Measurements from ENCODE around the gene PON3. TPM values are rescaled to one million over a fixed set of nuclear protein-coding genes. Genes with fewer than 3 reads are reported as not detected.

PON3 gene
- total and polyA plus RNA-seq, 2 of the 8 experiments (the other 6 are each of a cell fraction or from before 2014, with no cell fraction given) = not detected

DNA sequence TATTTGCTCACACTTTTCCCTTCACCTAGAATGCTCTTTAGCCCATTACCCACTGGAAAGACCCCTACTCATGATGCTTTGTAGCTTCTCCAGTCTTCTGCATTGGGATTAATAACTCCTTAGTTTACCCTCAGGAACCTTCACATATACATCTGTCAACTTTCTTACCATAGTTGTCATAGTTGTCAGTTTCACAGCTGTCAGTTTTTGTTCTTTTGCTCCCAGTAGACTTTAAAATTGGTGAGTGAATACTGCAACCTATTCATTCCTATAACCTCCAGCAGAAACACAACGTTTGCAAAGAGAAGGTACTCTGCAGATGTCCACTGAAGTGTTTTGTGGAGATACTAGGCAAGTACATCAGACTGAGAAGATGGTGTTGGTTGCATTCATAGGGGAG is 74.5 kb downstream of the PON3 start (continued):
- no peak for TF ChIP-seq CHD1 (IDR thresholded peaks at IDR 0.05; ENCODE audit: low read depth, low read length)
- TF ChIP-seq, protein P1, sequence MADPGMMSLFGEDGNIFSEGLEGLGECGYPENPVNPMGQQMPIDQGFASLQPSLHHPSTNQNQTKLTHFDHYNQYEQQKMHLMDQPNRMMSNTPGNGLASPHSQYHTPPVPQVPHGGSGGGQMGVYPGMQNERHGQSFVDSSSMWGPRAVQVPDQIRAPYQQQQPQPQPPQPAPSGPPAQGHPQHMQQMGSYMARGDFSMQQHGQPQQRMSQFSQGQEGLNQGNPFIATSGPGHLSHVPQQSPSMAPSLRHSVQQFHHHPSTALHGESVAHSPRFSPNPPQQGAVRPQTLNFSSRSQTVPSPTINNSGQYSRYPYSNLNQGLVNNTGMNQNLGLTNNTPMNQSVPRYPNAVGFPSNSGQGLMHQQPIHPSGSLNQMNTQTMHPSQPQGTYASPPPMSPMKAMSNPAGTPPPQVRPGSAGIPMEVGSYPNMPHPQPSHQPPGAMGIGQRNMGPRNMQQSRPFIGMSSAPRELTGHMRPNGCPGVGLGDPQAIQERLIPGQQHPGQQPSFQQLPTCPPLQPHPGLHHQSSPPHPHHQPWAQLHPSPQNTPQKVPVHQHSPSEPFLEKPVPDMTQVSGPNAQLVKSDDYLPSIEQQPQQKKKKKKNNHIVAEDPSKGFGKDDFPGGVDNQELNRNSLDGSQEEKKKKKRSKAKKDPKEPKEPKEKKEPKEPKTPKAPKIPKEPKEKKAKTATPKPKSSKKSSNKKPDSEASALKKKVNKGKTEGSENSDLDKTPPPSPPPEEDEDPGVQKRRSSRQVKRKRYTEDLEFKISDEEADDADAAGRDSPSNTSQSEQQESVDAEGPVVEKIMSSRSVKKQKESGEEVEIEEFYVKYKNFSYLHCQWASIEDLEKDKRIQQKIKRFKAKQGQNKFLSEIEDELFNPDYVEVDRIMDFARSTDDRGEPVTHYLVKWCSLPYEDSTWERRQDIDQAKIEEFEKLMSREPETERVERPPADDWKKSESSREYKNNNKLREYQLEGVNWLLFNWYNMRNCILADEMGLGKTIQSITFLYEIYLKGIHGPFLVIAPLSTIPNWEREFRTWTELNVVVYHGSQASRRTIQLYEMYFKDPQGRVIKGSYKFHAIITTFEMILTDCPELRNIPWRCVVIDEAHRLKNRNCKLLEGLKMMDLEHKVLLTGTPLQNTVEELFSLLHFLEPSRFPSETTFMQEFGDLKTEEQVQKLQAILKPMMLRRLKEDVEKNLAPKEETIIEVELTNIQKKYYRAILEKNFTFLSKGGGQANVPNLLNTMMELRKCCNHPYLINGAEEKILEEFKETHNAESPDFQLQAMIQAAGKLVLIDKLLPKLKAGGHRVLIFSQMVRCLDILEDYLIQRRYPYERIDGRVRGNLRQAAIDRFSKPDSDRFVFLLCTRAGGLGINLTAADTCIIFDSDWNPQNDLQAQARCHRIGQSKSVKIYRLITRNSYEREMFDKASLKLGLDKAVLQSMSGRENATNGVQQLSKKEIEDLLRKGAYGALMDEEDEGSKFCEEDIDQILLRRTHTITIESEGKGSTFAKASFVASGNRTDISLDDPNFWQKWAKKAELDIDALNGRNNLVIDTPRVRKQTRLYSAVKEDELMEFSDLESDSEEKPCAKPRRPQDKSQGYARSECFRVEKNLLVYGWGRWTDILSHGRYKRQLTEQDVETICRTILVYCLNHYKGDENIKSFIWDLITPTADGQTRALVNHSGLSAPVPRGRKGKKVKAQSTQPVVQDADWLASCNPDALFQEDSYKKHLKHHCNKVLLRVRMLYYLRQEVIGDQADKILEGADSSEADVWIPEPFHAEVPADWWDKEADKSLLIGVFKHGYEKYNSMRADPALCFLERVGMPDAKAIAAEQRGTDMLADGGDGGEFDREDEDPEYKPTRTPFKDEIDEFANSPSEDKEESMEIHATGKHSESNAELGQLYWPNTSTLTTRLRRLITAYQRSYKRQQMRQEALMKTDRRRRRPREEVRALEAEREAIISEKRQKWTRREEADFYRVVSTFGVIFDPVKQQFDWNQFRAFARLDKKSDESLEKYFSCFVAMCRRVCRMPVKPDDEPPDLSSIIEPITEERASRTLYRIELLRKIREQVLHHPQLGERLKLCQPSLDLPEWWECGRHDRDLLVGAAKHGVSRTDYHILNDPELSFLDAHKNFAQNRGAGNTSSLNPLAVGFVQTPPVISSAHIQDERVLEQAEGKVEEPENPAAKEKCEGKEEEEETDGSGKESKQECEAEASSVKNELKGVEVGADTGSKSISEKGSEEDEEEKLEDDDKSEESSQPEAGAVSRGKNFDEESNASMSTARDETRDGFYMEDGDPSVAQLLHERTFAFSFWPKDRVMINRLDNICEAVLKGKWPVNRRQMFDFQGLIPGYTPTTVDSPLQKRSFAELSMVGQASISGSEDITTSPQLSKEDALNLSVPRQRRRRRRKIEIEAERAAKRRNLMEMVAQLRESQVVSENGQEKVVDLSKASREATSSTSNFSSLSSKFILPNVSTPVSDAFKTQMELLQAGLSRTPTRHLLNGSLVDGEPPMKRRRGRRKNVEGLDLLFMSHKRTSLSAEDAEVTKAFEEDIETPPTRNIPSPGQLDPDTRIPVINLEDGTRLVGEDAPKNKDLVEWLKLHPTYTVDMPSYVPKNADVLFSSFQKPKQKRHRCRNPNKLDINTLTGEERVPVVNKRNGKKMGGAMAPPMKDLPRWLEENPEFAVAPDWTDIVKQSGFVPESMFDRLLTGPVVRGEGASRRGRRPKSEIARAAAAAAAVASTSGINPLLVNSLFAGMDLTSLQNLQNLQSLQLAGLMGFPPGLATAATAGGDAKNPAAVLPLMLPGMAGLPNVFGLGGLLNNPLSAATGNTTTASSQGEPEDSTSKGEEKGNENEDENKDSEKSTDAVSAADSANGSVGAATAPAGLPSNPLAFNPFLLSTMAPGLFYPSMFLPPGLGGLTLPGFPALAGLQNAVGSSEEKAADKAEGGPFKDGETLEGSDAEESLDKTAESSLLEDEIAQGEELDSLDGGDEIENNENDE (IDR thresholded peaks at IDR 0.05; ENCODE audit: insufficient replicate concordance, low read length) = no peak
- no peak for TF ChIP-seq NANOG (IDR thresholded peaks at IDR 0.05; ENCODE audit: insufficient read depth, low read depth, low read length, poor library complexity, severe bottlenecking)
- TF ChIP-seq KDM4A (IDR thresholded peaks at IDR 0.05; ENCODE audit: low read depth, low read length, severe bottlenecking) = no peak
